ENCODE results near the gene PHYKPL. TPM values are rescaled to one million over a fixed set of nuclear protein-coding genes. Genes with fewer than 3 reads are reported as not detected.

PHYKPL gene
- total RNA-seq, 1 donor from 2014 or later: 55.7 TPM

GRCh38 chr5:178252258-178252657, 19.7 kb upstream of the PHYKPL start:
- no peak for DNase-seq (ENCODE audit: low read depth, low spot score)
- H3K4me3 Mint-ChIP-seq: no peak overlapping the region
- H3K9me3 Mint-ChIP-seq: no peaks in the 10 kb centered on the region
- H3K36me3 Mint-ChIP-seq (ENCODE audit: low read depth): no peaks in the 10 kb centered on the region
- TF ChIP-seq CTCF (conservative IDR thresholded peaks at IDR 0.05): no peak
- H3K27me3 Mint-ChIP-seq (ENCODE audit: low read depth): no peaks in the 10 kb centered on the region
- peak overlapping the region; percentile 71 for H3K27ac Mint-ChIP-seq (ENCODE audit: unreplicated experiment)
- no peaks in the 10 kb centered on the region for H3K4me1 Mint-ChIP-seq

GRCh38 chr5:178250263-178250662, 17.7 kb upstream of the PHYKPL start:
- Mint-ChIP-seq H3K9me3 (no peaks in the 10 kb centered on the region), H3K36me3 (ENCODE audit: low read depth) (no peaks in the 10 kb centered on the region), H3K27ac (ENCODE audit: unreplicated experiment) (no peak overlapping the region), H3K27me3 (ENCODE audit: low read depth) (no peaks in the 10 kb centered on the region), H3K4me1 (no peaks in the 10 kb centered on the region), H3K4me3 (no peak overlapping the region)
- no peak for DNase-seq (ENCODE audit: low read depth, low spot score)
- TF ChIP-seq CTCF (conservative IDR thresholded peaks at IDR 0.05): no peak

GRCh38 chr5:178249191-178249989, 16.8 kb upstream of the PHYKPL start:
- Mint-ChIP-seq H3K36me3 (ENCODE audit: low read depth) (no peaks in the 10 kb centered on the region), H3K9me3 (no peaks in the 10 kb centered on the region), H3K4me3 (no peak overlapping the region), H3K27ac (ENCODE audit: unreplicated experiment) (peak overlapping the region; percentile 78), H3K4me1 (no peaks in the 10 kb centered on the region), H3K27me3 (ENCODE audit: low read depth) (no peaks in the 10 kb centered on the region)
- no peak for TF ChIP-seq CTCF (conservative IDR thresholded peaks at IDR 0.05)
- DNase-seq (ENCODE audit: low read depth, low spot score): no peak

GRCh38 chr5:178248750-178249149, 16.1 kb upstream of the PHYKPL start:
- no peak for DNase-seq (ENCODE audit: low read depth, low spot score)
- no peaks in the 10 kb centered on the region for H3K36me3 Mint-ChIP-seq (ENCODE audit: low read depth)
- no peaks in the 10 kb centered on the region for H3K4me1 Mint-ChIP-seq
- TF ChIP-seq CTCF (conservative IDR thresholded peaks at IDR 0.05): no peak
- no peak overlapping the region for H3K4me3 Mint-ChIP-seq
- H3K27ac Mint-ChIP-seq (ENCODE audit: unreplicated experiment): no peak overlapping the region
- no peaks in the 10 kb centered on the region for H3K9me3 Mint-ChIP-seq
- H3K27me3 Mint-ChIP-seq (ENCODE audit: low read depth): no peaks in the 10 kb centered on the region

GRCh38 chr5:178247481-178248456, 15.2 kb upstream of the PHYKPL start:
- Mint-ChIP-seq H3K4me3 (no peak overlapping the region), H3K36me3 (ENCODE audit: low read depth) (no peaks in the 10 kb centered on the region), H3K27me3 (ENCODE audit: low read depth) (no peaks in the 10 kb centered on the region), H3K27ac (ENCODE audit: unreplicated experiment) (no peak overlapping the region), H3K9me3 (no peaks in the 10 kb centered on the region), H3K4me1 (no peaks in the 10 kb centered on the region)
- DNase-seq (ENCODE audit: low read depth, low spot score): no peak
- TF ChIP-seq CTCF (conservative IDR thresholded peaks at IDR 0.05): no peak
